SIG-M5 (cell line): ENCODE measurements around the gene ANKS3.

Source experiments
- DNase-seq: peaks from one replicate; lab custom pipeline; 2025; lab: John Stamatoyannopoulos, UW

Gene ANKS3

DNA sequence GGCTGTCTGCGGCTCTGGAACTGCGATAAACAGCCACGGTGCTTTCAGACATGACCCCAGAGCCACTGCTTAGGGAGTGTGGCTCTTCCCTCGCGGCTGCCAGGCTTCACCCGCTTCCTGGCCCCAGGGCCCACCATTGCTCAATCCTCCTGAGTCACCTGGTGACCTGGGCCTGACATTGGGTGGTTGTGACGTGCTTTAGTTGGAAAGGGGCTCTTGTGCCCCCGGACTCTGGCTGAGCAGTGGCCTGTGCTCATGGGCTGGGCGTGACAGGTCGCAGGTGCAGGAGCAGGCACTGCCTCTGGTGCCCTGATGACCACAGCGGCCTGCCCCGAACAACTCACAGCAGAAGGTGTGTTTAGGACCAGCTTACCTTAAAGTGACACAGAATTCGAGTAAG is 49.3 kb downstream of the ANKS3 start:
- DNase-seq = no peak

DNA sequence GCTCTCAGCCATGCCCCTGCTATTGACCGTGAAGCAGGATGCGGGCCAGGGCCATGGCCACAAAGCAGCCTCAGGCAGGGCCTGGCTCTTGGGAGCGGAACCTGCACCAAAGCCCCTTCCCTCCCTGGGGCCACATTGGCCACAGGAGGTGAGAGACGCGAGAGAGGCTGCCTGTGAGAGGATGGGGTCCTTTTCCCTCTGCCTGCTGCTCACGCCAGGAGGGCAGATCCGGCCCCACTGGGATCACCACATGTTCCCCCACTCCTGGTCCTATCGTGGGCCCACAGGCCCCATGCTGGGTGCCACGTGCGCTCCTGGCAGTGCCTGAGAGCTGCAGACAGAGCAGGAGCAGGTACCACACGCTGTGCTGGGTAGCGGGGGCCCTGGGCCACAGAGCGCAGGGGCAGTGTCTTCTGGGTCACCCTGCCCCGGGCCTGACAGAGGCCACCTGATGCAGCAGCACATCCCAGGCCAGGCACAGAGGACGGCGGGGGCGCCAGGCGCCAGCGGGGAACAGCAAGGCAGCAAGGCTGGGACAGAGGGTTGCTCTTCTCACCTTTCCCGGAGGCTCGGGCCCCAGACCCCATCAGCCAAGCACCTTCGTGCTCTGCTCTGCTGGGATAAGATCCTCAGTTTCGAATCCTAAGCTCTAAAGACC is 49.9 kb downstream of the ANKS3 start:
- no peak for DNase-seq

DNA sequence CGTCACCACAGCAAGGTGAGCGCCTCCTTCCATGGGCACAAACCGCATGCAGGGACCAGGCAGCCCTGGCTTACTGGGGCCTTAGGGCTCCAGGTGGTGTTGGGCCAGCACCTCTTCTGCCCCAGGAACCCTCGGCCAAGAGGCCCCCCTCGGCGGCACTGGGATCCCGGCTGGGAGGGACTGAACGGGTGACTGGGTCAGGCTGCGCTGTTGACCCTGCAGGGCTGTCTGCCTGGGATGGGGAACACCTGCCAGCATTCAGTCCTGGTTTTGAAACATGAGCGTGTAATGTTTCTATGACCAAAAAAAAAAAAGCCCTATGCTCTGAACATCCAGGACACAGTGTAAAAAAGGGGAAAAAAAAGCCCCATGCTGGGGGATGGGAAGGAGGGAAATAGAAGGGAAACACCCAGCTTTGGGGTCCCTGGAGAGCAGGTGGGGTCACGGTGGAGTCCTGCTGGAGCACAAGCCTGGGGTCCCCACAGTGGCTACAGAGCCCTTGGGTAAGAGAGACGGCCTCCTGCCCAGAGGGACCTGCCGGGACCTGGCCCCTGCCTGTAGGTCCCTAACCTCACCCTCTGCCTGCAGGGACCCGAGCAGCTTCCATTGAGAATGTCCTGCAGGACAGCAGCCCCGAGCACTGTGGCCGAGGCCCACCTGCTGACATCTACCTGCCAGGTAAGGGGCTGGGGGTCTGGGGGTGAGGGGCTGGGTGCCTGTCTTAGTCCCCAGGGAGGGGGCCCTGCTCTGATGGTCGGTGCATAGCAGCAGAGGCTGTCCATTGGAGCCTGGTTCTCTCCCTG is 50.6 kb downstream of the ANKS3 start:
- no peak for DNase-seq

DNA sequence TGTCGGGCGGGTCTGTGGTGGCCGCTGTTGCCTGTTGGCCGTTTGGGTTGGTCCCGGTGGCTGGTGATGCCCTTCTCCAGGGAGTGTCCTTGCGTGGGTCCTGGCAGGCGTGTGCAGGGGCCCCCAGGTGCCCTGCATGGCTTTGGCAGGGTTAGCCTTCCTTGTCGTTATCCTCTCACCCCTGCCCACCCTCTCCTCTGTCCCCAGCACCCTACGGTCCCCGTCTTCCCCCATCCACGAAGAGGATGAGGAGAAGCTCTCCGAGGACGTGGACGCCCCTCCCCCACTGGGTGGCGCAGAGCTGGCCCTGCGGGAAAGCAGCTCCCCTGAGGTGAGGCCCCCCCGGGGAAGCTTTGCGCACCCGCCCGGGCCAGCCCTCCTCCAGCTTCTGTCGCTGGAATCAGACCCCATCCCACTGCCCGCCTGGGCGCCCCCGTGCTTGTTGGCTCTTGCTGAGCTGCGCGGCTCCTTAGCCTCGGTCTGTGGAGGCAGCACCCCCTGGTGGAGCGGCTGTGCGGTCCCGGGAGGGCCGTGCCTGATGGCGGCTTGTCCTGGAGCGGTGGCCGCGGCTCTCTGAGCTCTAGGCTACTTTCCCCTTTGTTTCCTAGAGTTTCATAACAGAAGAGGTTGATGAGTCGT is 51.3 kb downstream of the ANKS3 start:
- DNase-seq = no peak

DNA sequence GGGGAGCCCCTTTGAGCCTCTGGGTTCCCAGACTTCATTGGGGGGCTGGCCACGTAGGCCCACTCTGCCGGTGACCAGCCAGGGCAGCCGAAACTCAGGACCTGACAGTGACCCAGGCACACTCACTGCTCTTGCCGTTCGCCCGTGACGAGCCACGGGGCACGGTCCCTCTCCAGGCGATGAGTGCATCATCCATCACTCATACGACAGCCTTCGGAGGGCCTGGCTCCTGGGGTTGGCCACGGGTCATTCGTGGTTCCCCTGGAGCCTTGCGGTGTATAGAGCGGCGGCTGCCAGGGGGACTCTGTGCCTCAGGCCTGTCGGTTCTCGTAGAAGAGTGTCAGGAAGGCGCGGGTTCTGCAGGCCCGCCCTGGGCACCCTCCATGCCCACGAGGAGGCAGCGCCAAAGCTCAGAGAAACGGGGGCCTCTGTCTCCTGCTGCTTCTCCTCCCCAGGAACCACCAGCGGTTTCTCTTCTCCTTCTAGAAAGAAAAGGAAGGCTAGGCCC is 51.9 kb downstream of the ANKS3 start:
- no peak for DNase-seq

DNA sequence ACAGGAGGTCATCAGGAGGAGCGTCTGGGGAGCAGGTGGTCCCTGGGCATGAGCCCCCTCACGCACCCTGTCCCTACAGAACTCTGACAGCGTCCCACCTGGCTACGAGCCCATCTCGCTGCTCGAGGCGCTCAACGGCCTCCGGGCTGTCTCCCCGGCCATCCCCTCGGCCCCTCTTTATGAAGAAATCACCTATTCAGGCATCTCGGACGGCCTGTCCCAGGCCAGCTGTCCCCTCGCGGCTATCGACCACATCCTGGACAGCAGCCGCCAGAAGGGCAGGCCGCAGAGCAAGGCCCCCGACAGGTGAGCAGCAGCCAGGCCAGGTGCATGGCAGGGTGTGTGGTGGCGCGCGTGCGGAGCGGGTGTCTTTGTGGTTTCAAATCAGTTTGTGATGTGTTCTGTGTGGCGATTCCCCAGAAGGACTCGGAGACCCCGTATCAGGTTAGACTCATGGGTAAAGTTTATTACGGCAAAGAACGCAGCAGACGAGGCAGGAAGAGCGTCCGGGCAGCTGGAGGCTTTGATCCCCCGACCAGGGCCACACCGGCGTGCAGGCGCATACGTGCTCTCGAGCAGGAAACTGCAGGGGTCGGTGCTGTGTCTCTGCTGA is 52.5 kb downstream of the ANKS3 start:
- no peak for DNase-seq

DNA sequence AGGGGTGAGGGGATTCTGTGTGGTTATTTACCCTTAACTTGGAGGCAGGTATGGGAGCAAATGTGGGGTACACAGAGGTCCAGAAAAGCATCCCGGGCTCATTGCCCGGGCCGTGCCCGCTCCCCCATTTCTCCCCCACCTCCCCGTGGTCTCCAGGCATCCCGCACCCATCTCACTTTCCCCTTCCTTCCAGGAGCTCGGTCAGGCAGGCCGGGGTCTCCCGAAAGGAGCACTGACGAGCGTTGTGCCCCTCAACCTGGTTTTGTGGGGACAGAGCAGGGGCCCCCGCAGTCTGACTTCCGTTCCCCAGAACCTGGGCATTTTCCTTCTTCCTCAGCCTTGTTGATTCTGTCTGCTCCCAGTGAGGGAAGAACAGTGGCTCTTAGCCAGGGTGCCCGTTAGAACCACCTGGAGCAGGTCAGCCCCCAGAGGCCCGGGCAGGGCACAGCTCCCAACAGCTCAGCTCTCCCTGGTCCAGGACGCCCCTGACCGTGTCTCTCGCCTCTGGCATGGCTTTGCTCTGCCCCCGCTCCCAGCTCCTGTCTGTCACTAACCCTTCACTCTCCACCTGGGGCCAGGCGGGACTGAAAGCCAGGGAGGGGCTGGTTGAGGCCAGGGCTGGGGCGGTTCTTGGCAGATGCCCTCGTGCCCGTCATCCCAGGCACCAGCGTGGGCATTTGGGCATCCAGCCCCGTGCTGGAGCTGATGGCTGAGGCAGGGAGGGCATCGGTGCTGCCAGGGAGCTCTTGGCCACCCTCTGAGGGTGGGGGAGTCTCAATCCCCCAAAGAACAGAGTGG is 53.2 kb downstream of the ANKS3 start:
- DNase-seq = no peak

DNA sequence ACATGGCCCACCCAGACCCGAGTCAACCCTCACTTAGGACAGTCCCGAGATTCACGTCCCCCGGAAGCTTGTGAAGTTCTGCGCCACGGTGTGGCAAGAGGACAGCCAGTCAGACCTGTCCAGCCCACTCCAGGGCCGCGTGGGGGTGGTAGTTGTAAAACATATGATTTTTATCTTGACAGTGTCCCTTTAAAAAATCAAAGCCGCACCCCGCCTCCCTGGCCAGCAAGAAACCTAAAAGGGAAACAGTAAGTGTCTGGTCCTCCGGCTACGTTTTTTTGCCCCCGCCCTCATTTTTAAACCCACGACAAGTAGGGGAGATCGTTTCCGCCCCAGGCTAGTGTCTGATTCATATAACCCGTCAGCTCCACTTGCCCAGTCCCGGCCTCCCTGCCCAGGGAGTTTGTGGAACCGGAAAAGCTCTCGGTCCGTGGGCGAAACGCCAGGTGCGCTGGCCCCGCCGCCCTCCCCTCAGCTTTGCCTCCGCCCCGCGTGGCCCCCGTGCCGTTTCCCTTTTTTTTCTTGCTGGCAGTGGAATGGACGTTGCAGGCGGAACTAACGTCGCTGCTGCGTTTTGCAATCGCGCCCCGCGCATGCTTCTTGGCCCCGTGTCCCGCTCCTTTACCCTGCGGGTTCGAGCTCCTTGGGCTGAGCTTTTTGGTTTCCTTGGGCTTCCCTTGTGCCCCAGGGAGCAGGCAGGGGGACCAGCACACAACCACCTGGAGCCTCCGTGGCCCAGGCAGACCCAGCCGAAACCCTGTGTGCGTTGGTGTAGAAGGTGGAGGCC is 54.0 kb downstream of the ANKS3 start:
- DNase-seq = no peak

DNA sequence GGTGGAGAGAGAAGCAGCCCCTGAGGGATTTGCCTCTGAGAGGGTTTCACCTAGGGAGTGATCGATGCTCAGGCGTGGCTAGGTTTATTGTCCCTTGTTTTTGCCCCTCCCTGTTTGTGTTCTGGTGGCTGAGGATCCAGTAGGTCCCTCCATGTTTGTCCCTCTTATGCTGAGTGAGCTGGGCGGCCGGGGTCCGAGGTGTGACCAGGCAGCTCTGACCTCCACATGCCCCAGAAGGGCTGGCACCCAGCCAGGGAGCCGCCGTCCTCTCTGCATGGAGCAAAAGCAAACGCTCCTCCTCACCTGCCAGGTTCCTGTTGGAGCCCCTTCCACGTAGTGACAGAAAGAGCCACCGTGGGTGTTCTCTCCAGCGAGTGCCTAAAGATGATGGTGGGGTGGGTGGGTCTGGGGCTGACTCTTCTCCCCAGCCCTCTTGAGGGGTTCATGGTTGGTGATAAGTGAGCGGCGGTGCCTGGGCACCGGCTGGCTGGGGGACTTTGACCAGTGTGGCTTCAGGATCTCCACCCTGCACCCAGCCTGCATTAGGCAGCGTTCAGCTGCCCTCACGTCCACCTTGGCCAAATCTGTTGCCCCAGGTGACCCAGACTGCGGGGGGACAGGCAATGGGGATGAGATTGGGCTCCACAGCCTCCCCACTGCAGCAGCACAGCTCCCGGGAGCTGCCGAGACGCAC is 54.8 kb downstream of the ANKS3 start:
- no peak for DNase-seq

DNA sequence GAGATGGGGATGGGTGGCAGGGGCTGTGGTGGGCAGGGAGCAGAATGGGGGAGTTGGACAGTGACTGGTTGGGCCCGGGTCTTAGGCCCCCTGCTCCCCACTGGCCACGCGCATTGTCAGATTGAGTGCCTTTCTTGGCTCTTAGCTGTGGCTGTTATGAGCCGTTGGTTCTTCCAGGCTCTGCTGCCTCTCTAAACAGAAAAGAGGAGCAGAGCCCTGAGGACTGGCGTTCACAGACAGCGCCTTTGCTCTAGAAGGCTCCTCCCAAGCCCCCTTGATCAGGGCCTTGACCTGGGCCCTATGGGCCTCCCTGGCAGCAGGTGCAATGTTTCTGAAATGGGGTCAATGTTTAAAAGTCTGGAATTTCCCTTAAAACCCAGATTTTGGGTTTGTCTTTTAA is 55.5 kb downstream of the ANKS3 start:
- DNase-seq = no peak

DNA sequence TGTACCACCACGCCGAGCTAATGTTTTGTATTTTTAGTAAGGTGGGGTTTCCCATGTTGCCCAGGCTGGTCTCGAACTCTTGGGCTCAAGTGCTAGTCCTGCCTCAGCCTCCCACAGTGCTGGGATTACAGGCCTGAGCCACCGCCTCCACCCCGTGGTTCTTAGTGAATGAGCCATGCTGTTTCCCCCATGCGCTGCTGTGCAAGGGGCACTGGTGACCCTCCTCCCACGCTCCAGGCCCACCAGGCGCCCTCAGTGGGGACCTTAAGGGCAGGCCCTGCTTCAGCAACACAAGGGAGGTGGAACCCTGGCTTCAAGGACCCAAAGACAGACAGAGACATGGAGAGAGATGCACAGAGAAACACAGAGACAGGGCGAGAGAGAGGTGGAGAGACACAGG is 56.1 kb downstream of the ANKS3 start:
- no peak for DNase-seq

DNA sequence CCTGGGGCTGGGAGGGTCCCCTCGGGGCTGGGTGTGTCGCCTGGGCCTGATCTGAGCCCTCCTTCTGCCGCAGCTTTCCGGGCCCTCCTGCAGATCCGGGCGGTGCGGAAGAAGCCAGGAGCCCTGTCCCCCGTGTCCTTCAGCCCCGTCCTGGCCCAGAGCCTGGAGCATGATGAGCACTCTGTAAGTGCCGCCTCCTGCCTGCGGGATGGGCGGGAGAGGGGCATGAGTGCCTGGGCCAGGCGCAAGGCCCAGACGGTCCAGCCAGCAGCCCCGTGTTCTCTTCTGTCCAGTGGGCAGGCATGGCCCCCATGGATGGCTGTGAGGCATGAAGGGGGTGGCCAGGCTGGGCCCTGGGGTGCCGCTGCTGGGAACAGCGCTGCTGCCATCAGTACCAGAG is 56.7 kb downstream of the ANKS3 start:
- no peak for DNase-seq

DNA sequence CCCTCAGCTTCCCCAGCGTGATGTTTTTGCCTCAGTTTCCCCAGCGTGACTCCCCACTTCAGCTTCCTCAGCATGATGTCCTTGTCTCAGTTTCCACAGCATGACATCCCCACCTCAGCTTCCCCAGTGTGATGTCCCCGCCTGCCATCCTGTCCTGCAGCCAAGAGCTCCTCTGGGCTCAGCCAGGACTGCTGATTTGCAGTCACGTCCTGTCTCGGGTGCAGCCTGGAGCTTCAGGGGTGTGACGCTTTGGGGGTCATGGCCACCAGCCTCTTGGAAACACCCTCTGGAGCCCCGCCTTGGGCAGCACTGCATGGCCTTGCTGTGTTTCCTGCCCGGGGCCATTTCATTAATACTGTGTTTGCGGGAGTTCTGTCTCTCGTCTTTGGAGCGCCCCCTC is 57.2 kb downstream of the ANKS3 start:
- no peak for DNase-seq

DNA sequence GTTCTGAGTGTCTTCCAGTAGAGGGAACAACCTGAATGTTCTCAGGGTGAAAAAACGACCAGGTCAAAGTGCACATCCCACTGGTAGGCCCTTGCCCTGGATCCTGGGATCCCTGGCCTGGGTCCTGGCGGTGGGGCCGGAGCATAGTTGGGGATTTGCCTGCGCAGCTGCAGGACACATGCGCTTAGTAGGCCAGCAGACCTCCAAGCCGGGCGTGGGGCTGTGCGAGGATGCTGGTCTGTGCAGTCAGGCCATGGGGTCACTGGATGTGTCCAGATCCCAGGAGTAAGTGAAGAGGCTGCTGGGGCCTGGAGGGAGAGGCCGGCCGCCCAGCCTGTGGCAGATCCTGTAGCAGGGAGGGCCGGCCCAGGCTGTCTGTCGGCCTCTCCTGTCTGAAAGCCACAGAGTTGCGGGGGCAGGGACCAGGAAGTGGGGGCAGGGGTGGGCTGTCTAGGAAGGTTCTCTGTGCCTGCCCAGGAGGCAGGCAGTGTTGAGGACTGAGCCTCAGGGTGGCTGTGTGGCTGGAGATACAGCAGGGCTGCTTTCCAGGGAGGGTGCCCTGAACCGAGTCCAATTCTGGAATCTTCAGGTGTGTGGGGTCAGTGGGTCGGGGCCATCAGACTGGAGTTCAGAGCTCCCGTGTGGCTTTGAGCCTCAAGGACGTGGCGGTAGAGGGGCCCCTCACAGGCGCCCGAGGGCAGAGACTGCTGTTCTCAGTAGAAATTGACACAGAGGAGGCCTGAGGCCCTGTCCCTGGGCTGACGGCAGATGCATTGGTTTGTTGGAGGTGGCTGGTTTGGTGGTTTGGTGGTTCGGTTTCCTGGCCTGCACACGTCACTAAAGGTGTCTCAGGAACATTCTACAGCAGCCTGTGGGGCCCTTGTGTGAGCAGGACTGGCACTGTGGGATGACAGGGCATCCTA is 57.9 kb downstream of the ANKS3 start:
- no peak for DNase-seq

DNA sequence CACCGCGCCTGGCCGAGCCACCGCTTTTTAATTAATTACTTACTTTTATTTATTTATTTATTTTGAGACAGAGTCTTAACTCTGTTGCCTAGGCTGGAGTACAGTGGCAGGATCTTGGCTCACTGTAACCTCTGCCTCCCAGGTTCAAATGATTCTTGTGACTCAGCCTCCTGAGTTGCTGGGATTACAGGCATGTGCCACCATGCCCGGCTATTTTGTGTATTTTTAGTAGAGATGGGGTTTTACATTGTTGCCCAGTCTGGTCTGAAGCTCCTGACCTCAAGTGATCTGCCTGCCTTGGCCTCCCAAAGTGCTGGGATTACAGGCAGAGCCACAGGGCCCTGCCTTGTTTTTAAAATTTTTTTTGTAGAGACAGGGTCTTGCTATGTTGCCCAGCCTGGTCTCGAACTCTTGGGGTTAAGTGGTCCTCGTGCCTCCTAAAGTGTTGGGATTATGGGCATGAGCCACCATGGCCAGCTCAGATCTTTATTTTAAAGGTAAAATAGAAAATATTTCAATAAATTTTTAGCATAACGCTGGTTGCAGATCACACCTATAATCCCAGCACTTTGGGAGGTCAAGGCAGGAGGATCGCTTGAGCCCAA is 59.0 kb downstream of the ANKS3 start:
- no peak for DNase-seq

DNA sequence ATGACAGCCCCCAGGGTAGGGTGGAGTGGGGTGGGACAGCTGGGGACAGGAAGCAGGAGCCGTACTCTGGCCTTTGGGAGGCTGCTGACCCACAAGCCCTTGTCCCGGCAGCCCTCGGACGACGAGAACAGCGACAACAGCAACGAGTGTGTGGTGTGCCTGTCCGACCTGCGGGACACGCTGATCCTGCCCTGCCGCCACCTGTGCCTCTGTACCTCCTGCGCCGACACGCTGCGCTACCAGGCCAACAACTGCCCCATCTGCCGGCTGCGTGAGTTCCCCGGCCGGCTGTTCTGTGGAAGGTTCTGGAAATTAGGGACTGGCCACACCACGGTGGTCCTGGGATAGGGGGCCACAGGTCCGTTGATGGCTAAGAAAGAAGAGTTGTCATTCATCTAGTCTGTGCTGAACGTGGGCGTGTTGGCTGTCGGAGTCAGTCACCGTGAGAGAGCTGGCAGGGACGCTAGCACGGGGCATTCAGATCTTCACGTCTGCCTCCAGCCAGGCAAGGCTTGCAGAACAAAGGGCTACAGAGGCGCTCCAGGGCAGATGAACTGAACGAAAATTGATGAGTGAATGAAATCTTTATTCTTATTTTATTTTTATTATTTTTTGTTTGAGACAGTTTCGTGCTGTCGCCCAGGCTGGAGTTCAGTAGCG is 60.6 kb downstream of the ANKS3 start:
- DNase-seq = no peak

DNA sequence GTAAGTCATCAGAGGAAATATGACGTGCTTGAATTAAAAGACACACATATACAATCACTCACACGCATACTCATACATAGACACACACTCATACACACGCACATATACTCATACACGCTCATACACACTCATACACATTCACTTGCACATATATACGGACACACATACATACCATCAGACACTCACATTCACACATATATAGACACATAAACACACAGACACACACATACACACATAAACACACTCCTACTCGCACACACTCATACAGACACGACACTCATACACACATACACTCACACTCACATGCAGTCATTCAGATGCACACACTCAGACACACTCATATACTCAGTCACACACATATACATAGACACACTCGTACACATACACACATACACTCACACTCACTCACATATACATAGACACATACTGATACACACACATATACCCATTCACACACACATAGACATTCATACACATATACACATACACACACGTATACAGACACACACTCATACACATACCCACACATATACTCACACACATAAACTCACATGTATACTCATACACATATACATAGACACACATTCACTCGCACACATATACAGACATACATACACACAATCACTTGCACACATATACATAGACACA is 65.6 kb downstream of the ANKS3 start:
- DNase-seq = no peak
